ENCODE measurements around the gene LMAN1L.

Gene LMAN1L

DNA sequence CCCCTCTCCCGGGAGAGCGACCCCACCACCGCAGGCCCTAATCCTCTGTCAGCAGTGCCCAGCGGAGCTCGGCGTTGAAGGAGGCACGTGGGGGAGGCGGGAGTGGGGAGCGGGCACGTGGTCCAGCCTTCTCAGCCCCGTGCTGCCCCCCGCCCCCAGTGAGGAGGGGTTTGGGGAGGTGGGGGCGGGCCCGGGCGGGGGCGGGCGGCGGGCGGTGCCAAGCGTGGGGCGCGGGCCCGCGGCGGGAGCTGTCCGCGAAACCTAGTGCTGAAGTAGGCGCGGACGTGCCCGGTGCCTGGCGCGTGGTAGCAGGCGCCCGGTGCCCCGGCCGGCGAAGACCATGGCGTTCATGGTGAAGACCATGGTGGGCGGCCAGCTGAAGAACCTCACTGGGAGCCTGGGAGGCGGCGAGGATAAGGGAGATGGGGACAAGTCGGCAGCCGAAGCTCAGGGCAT, 13.8 kb downstream of the LMAN1L start, which contains the start of gene CPLX3:
Gene CPLX3, plus strand, starts transcription at position 264 of the 456 bp plus-strand sequence. Its CDS starts 77 bp downstream, at position 341.
- TF ChIP-seq GATA3 (IDR thresholded peaks at IDR 0.05; ENCODE audit: low read depth, low read length) (no peak), GATA2 (IDR thresholded peaks at IDR 0.05; ENCODE audit: low read depth, low read length) (no peak)

DNA sequence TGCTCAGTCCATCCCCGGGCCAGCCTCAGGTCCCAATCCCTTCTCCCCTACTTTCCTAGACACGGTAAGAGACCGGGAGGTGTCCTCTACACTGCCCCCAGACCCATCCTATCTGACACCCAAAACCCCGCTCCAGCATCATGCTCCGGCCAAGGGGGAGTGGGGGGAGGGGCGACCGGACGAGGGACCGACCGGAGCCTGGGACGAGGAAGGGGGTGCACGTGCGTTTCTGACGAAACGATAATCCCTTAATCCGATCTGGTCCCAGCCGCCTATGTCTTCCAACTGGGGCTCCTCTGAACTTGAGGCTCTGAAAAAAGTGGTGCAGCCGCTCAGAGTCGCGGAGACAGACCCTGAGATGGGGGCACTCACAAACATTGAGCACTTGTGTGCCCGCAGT, 14.3 kb downstream of the LMAN1L start:
- TF ChIP-seq GATA3 (IDR thresholded peaks at IDR 0.05; ENCODE audit: low read depth, low read length) (no peak), GATA2 (IDR thresholded peaks at IDR 0.05; ENCODE audit: low read depth, low read length) (no peak)

DNA sequence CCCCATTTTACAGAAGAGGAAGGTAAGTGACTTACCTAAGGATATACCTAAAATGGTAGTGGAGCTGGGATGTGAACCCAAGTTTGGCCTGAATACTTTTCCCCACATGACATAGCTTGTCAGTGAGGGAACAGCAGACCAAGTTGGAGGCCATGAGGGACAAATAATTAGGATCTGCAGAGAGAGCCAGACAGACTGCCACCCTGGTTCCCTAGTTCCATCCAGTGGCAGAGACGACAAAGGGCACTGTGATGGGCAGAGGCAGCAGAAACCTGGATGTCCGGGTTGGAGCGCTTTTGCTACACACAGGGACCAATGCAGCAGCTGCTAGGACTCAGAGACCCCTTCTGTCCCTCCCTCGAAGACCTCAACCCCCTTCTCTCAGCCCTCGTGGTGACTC, 15.0 kb downstream of the LMAN1L start:
- no peak for TF ChIP-seq GATA2 (IDR thresholded peaks at IDR 0.05; ENCODE audit: low read depth, low read length)
- TF ChIP-seq GATA3 (IDR thresholded peaks at IDR 0.05; ENCODE audit: low read depth, low read length), result no peak

DNA sequence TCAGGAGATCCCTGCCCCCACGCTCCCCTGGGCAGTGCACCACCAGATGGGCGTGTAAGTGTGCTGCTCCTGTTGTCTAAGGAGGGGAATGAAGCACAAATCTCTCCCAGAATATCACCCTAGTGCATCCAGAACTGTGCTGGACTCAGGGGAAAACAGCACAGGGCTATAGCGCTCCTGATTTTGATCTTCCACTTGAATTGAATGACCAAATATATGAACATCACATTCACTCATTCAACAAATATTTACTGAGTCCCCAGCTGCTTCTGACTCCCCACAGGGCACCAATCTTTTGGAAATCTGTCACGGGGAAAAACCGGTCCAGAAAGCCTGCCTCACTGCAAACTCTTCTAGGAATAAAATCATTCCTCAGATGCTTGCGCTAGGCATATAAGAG, 16.2 kb downstream of the LMAN1L start:
- no peak for TF ChIP-seq GATA3 (IDR thresholded peaks at IDR 0.05; ENCODE audit: low read depth, low read length)
- no peak for TF ChIP-seq GATA2 (IDR thresholded peaks at IDR 0.05; ENCODE audit: low read depth, low read length)

DNA sequence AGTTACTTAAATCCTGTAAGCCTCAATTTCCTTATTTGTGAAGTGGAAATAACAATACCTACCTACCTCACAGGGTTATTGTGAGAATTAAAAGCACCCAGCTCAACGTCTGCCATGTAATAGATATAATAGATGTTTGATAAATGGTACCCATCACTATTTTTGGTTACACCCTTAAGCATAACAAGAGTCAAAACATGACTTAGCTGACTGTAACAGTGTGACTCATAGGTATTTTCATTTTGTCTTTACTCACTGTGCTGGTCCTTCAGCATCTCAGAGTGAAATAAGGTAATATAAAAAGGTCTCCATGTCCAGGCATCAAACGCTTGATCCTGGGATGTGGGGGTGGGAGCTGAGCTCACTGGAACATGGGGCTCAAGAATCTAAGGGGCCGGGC, 16.9 kb downstream of the LMAN1L start:
- TF ChIP-seq GATA3 (IDR thresholded peaks at IDR 0.05; ENCODE audit: low read depth, low read length) (no peak), GATA2 (IDR thresholded peaks at IDR 0.05; ENCODE audit: low read depth, low read length) (no peak)

DNA sequence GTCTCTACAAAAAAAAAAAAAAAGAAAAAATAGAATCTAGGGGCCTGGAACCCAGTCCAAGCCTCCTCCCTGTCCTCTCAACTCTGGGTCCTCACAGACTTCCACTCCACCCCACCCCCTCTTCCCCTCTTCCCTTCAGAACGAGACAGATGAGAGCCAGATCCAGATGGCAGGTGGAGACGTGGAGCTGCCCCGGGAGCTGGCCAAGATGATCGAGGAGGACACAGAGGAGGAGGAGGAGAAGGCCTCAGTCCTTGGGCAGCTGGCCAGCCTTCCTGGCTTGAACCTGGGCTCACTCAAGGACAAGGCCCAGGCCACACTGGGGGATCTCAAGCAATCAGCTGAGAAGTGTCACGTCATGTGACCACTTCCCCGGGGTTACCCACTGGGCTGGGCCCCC, 17.4 kb downstream of the LMAN1L start:
- TF ChIP-seq GATA3 (IDR thresholded peaks at IDR 0.05; ENCODE audit: low read depth, low read length), result no peak
- TF ChIP-seq GATA2 (IDR thresholded peaks at IDR 0.05; ENCODE audit: low read depth, low read length), result no peak

DNA sequence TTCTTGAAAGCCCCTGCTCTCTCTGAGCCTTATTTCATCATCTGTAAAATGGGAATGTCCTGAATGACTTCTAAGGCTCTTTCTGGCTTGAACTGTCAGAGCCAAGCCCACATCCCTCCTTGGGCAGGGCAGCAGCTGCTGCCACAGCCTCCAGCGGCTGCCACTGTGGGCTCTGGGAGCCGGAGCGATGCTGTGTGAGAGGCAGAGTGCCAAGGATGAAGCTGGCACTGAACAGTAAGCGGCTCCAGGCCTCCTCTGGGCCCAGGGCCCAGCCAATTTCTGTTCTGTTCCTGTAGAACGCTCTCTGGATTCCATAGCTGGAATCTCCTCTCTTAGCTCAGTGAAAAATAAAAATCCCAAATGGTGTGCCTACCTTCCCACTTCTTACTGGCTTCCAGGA, 18.2 kb downstream of the LMAN1L start:
- TF ChIP-seq GATA3 (IDR thresholded peaks at IDR 0.05; ENCODE audit: low read depth, low read length), result no peak
- TF ChIP-seq GATA2 (IDR thresholded peaks at IDR 0.05; ENCODE audit: low read depth, low read length), result no peak

DNA sequence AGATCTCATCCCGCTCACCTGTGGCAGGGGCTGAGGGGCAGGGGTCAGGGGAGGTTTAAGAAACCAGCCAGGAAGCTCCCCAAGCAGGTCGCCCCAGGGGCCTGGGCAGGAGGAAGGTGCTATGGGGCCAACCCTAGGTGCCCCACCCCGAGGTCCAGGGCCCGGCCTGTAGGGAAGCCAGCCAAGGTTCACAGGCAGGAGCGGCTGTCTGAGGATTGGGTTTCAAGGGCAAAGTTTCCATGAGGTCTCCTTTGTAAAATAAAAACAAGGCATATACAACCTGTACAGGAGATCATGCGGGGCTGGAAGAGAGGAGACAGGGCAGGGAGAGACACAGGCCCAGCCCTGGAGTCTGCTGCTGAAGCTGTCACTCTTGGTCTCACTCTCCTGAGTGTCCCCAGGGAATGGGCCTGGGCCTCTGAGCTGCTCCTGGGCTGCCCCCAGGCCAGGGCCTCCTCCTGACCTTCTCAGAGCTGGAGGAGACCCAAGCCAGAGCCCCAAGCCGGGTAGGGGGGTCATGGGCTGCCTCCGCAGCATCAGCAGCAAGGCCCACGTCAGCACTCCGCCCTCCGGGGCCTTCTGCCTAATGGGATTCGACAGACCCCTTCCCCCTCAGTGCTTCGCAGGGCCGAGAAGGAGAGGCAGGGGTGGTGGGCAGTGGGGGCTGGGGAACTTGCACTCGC, 19.3 kb downstream of the LMAN1L start:
- TF ChIP-seq GATA2 (IDR thresholded peaks at IDR 0.05; ENCODE audit: low read depth, low read length), result no peak

DNA sequence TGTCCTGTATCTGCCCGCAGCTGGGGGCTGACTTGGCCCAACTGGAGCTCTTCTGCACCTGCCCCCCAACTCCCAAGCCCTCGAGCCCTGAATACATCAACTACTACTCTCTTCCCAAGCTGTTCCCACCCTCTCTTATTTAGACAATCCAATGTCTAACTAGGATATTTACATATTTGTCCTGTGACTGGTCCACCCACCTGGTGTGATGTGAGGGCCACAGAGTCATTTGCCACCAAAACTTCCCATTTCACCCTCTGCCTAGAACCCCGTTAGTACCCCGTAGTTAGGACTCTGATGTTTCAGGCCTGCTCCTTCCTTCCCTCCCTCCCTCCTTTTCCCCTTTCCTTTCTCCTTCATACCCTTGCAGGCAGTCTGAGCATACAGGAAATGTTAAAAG, 20.2 kb downstream of the LMAN1L start:
- TF ChIP-seq GATA3 (IDR thresholded peaks at IDR 0.05; ENCODE audit: low read depth, low read length), result no peak
- no peak for TF ChIP-seq GATA2 (IDR thresholded peaks at IDR 0.05; ENCODE audit: low read depth, low read length)

DNA sequence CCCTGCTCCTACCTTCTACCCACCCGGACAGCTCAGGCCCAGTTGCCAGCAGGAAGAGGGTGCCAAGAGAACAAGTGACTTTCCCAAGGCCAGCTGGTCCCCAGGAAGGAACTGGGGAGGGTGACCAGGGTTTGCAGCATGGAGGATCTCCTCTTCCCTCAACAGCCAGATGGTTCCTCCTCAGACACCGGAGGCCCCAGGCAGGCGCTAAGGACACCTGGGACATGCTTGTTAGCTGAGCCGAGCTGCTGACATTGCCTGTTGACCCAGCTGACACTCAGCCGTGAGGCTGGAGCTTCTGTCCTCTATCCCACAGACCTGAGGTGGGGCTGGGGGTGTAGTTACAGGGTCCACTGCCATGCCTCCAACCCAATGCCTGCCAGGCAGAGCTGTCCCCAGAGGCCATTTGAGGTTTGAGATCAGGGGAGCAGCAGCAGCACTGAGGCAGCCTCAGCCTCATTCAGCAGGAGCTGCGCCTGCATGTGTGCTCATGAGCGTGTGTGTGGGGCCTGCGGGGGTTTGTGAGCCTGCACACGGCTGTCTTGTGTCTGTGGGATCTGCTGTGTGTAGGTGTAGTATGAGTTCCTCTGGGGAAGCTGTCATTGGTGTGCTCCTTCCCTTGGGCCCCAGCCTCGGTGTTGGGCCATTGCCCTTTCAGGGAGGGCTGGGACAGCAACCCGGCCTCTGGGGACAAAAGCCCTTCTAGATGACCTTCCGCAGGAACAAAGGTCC, 20.9 kb downstream of the LMAN1L start:
- no peak for TF ChIP-seq GATA3 (IDR thresholded peaks at IDR 0.05; ENCODE audit: low read depth, low read length)
- no peak for TF ChIP-seq GATA2 (IDR thresholded peaks at IDR 0.05; ENCODE audit: low read depth, low read length)

DNA sequence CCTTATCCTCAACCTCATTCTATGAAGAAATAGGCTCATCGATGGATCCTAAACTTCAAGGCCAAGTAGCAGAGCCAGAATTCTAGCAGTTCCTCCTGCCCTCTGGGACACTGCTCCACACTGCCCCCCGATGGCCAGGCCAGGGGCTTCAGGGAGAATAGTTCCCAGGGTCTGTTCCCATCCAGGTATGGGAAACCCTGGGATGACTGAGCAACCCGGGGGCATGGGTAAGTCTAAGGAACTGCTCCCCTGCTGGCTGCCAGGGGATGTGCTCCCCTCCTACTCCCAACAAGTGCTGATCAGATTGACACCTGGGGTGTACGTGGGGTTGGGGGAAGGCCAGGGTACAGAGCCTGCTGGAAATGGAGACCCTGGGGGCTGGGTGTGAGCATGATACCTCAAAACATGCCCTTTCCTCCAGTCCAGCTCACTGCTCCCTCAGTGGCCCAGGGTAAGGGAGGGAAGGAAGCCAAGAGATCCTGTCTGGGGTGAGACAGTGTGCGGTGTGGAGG, 22.7 kb downstream of the LMAN1L start:
- TF ChIP-seq GATA2 (IDR thresholded peaks at IDR 0.05; ENCODE audit: low read depth, low read length) (no peak), GATA3 (IDR thresholded peaks at IDR 0.05; ENCODE audit: low read depth, low read length) (no peak)

DNA sequence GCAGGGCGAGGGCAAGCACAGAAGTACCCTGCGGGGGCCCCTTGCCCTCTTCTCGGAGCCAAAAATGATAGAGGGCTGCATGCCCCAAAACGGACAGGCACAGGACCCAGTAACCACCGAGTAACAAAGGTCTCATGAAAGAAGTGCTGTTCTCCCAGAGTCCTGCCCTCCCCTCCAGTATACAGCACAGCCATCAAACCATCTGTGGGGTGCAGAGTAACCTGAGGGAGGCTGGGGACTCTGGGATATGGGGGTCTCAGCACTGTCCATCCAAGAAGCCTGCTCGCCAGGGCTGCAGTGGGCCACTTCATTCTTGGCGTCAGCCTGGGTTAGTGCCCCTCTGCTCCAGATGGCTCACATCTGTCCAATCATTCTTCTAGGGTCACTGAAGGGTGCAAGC, 24.2 kb downstream of the LMAN1L start:
- TF ChIP-seq GATA3 (IDR thresholded peaks at IDR 0.05; ENCODE audit: low read depth, low read length) (no peak), GATA2 (IDR thresholded peaks at IDR 0.05; ENCODE audit: low read depth, low read length) (no peak)

DNA sequence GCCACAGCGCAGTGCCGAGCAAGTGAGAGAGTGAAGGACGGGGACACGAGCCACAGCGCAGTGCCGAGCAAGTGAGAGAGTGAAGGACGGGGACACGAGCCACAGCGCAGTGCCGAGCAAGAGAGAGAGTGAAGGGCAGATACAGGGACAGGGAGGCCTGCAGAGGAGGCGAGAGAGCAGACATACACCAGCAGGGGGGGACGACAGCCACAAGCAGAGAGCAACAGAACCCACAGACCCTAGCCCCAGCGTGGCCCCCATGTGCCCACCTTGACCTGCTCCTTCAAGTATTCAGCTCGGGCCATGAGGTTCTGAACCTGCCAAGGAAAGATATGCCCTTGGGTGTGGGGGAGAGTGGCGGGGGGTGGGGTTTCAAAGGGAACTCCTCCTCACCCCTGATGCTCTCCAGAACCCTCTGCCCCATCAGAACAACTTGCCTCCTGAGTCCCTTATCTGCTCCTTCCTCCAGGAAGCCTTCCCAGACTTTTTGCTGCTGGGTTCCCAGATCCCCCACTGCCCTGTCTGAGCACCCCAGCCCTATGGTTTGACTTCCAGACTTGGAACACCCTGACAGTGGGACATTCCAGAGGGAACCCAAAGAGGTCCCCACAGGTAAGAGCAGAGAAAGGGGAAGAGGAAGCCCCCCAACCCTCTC, 25.0 kb downstream of the LMAN1L start:
- no peak for TF ChIP-seq GATA2 (IDR thresholded peaks at IDR 0.05; ENCODE audit: low read depth, low read length)
- TF ChIP-seq GATA3 (IDR thresholded peaks at IDR 0.05; ENCODE audit: low read depth, low read length), result no peak

DNA sequence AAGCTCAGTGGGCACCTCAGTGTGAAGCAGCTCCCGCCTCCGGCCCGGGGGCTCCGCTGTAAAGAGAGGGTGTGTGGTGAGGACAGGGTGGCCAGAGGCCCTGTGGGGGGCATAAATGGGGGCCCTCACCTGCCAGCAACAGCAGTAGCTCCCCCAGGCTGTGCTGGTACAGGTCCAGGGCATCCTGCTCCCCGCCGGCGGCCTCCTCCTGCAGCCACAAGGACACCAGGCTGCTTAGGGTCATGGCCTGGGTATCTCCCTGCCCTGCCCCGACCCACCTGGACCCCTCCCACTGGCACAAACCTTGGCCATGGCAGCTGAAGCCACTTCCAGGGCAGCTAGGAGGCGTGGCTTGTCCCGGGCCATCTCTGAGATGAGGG, 25.5 kb downstream of the LMAN1L start:
- TF ChIP-seq GATA2 (IDR thresholded peaks at IDR 0.05; ENCODE audit: low read depth, low read length) (no peak), GATA3 (IDR thresholded peaks at IDR 0.05; ENCODE audit: low read depth, low read length) (no peak)

Measured in SH-SY5Y (cell line).